ENCODE data around the gene IMMP2L. TPM values are rescaled to one million over a fixed set of nuclear protein-coding genes. Genes with fewer than 3 reads are reported as not detected.

The IMMP2L gene
- total and polyA plus RNA-seq, 2 of the 4 experiments (the other 2 are of a cell fraction), result 5.8 to 9.3 TPM

DNA sequence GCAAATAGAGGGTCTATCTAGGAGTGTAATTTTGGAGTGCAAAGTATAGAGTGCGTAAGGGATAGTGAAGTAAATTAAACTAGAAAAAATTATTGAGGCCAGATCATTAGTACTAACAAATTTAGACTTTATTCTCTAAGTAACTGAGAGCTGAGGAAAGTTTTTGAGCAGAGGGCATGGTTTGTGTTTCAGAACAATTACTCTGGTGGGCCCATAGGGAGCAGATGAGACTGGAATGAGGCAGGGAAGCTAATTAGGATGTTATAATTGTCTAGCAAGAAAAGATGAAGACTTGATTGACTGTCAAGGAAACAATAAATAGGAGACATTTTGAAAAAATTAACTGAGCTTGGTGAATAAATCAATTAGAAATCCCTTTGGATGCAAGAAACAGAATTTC lies 37.8 kb upstream of the IMMP2L start:
- Histone ChIP-seq H3K23ac (ENCODE audit: low read depth, low read length) (no peak overlapping the region), H3K27me3 (ENCODE audit: control insufficient read depth, insufficient read depth, low read length) (no peaks in the 10 kb centered on the region), H3K18ac (ENCODE audit: low read depth, low read length) (no peak overlapping the region), H2BK120ac (ENCODE audit: low read depth, low read length) (no peak overlapping the region), H4K91ac (ENCODE audit: insufficient read depth, low read depth, low read length) (no peak overlapping the region), H3K4me1 (ENCODE audit: control insufficient read depth, insufficient read depth, low read length) (no peaks in the 10 kb centered on the region), H2BK5ac (ENCODE audit: low read depth, low read length, poor library complexity, severe bottlenecking) (no peak overlapping the region), H3K9me1 (ENCODE audit: insufficient read depth, low read length) (no peaks in the 10 kb centered on the region), H2AK5ac (ENCODE audit: low read depth, low read length) (no peak overlapping the region), H3K27ac (ENCODE audit: insufficient read depth, low read length) (no peak overlapping the region), H3K14ac (replicated peaks; ENCODE audit: low read depth, low read length) (no peak overlapping the region), H2AK9ac (replicated peaks; ENCODE audit: low read depth, low read length, poor library complexity) (no peak overlapping the region), H4K20me1 (ENCODE audit: insufficient read depth, low read length) (no peaks in the 10 kb centered on the region), H4K8ac (ENCODE audit: low read depth in 2 of 2, low read length in 2 of 2) (no peak overlapping the region), H3K36me3 (ENCODE audit: control insufficient read depth, insufficient read depth, low read length) (no peaks in the 10 kb centered on the region), H3K79me1 (ENCODE audit: low read depth in 1 of 2, low read length in 2 of 2) (no peaks in the 10 kb centered on the region), H2AFZ (replicated peaks; ENCODE audit: low read length, poor library complexity) (no peak overlapping the region), H3K4ac (ENCODE audit: low read depth, low read length) (no peak overlapping the region), H3K4me3 (ENCODE audit: insufficient read depth, low read depth, low read length) (no peak overlapping the region), H2BK15ac (ENCODE audit: low read depth, low read length) (no peak overlapping the region), H3K56ac (ENCODE audit: extremely low read depth, insufficient read depth, low read length) (no peak overlapping the region), H4K5ac (ENCODE audit: low read depth, low read length) (no peak overlapping the region), H3K9me3 (ENCODE audit: control insufficient read depth, insufficient read depth, low read length) (no peaks in the 10 kb centered on the region), H2BK20ac (ENCODE audit: low read depth, low read length) (no peak overlapping the region), H3K4me2 (ENCODE audit: low read depth, low read length) (no peak overlapping the region), H3K9ac (ENCODE audit: low read depth, low read length) (no peak overlapping the region)
- in situ Hi-C loops (cut with MboI; ENCODE audit: low sequenced_read_pairs) (no loop called here), dilution Hi-C loops (cut with HindIII; ENCODE audit: low sequenced_read_pairs, unreplicated experiment) (no loop called here), intact Hi-C loops (cut with micrococcal nuclease) (no loop called here)
- no peak for DNase-seq
- TF ChIP-seq RCOR1 (IDR thresholded peaks at IDR 0.05; ENCODE audit: insufficient replicate concordance, low read length) (no peak), SMC3 (IDR thresholded peaks at IDR 0.05; ENCODE audit: low read depth, low read length) (no peak), POLR2A (IDR thresholded peaks at IDR 0.05; ENCODE audit: low read depth, low read length) (no peak)
- ATAC-seq (ENCODE audit: low read depth), result no peak
- ChIA-PET POLR2A (ENCODE audit: unreplicated experiment) (no interaction called here), CTCF (no interaction called here)
- no CpG with 5 or more reads among the region's 1 CpG for WGBS, 2 experiments (ENCODE audit: extremely low coverage in 2 of 2, insufficient read length in 1 of 2)
- no TSS peak for BruUV-seq (replicated peaks)
